ENCODE measurements around the gene VPS37C.
"Not testable (repeated sequence)": the region's sequence is repeated elsewhere in the genome, so short reads cannot be mapped to it uniquely, and the experiment has no call there.

VPS37C gene

DNA sequence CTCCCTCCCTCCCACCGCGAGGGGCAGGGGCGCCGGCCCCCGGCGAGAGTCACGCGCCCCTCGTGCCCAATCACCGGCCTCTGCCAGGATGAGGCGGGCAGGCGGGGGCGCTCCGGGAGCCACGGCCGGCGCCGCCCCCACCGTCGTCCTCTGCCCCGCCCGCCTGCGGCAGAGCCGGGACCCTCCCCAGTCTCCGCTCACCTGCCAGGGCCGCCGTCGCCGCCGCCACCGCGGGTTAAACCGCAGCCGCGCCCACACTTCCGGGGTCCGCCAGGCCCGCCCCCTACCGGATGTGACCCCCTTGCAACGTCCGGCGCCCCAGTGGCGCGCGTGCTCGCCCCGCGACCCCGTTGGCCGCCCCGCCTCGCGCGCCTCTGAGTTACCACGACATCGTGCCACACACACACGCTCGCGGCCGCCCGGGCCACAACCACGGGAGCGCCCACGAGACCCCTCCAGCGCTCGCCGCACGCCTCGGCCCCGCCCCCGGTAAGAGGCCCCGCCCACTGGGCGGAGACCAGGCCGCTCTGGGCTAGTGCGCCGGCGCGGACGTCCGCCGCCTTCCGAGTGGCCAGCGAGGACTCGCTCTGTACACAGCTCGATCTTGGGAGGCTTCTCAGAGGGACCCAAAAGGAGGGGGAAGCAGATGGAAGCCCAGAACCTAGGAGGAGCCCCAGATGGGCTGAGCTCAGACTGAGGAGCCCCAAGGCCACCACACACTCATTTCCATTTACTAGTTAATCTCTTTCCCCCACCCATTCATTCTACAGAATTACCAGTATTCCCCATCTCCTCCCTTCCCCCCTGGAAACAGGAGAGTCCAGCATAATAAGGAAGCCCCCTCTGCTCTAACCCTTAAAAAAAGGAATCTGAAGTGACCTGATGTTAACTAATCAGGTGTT is at the start of gene VPS37C:
Gene VPS37C, minus strand, starts transcription at position 237 of the 902 bp plus-strand sequence. CDS start 22,597 bp downstream, outside the sequence.
- DNase-seq (ENCODE audit: low read depth in 2 of 2): peak; percentile 90 to 91

DNA sequence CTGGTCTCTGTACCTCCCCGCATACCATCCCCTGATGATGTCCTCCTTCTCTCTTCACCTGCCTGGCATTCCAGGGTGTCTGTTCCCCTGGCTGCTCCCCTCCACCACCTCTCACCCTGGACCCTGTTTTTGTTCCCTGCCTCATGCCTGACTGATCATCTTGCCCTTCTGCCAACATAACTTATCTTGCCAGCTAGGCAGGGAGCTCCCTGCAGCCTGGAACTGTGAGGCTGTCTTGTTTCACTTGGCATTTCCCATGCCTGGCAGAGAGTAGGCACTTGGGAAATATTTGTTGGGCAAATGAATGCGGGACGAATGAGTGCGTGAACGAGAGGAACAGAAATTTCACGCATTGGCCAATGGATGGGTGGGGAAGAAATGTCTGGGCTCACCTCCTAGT is 49.4 kb upstream of the VPS37C start:
- DNase-seq (ENCODE audit: low read depth in 2 of 2): not testable (repeated sequence)

DNA sequence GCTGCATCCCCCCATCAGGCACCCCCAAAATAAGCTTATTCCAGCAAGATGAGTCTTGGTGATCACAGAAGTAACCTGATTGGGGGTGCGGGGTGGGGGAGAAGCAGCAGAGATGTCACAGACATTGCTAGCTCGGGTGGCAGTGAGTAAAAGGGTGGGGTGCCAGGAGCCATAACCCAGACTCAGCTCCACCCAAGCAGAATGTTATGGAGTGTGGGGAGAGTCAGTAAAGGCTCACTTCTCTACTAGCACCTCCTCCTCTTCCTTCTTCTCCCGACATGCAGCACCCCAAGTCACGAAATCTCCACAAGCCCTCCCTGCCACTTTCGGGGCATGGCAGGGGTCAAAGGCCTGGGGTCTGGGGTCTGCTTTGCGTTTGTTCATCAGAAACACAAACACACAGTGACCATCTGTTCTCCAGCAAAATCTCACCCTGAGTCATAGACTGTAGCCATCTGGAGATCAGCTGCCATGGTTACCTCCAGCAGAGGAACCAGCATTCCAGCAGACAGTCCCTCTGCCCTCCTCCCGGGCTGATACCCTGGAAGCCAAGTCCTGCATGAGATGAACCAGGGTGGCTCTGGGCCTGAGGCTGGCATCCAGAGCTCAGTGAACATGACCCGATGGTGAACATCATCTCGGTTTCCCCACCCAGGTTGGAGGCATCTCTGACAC is 46.5 kb upstream of the VPS37C start:
- DNase-seq (ENCODE audit: low read depth in 2 of 2): not testable (repeated sequence)

DNA sequence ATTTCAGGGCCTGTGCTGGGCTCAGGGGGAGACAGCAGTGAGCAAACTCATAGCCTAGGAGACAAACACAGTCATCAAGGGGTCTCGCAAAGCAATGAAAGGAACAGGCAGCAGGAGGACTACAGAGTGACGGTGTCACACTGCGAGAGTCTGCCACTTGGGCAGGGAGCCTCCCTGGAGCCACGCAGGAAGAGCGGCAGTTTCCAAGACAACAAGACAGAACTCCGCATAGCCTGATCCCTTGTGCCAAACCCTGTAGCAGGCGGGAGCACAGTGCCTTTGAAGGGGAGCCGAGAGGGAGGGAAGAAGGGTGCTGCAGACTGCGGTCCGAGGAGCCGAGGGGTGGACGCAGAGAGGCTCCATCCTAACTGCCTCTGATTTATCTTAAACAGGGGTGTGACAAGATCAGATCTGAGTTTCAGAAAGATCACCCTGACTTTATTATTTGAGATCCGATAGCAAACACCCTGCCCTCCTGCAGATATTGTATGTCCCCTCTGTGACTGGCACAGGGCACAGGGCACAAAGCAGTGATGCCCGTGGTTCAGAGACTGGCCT is 43.4 kb upstream of the VPS37C start:
- not testable (repeated sequence) for DNase-seq (ENCODE audit: low read depth in 2 of 2)

DNA sequence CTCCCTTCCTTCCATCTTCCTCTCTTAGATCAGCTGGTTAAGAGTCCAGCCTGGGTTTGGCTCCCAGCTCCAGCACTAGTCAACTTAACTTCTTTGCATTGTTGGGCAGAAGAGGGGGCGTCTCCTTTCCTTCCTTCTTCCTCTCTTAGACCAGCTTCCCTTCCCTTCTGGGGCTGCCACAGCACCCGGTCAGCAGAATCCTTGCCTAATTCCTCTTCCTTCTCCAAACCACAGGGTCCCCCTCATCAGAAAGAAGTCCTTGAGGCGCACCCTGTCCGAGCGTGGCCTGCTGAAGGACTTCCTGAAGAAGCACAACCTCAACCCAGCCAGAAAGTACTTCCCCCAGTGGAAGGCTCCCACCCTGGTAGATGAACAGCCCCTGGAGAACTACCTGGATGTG is 42.6 kb upstream of the VPS37C start:
- DNase-seq (ENCODE audit: low read depth in 2 of 2): not testable (repeated sequence)

DNA sequence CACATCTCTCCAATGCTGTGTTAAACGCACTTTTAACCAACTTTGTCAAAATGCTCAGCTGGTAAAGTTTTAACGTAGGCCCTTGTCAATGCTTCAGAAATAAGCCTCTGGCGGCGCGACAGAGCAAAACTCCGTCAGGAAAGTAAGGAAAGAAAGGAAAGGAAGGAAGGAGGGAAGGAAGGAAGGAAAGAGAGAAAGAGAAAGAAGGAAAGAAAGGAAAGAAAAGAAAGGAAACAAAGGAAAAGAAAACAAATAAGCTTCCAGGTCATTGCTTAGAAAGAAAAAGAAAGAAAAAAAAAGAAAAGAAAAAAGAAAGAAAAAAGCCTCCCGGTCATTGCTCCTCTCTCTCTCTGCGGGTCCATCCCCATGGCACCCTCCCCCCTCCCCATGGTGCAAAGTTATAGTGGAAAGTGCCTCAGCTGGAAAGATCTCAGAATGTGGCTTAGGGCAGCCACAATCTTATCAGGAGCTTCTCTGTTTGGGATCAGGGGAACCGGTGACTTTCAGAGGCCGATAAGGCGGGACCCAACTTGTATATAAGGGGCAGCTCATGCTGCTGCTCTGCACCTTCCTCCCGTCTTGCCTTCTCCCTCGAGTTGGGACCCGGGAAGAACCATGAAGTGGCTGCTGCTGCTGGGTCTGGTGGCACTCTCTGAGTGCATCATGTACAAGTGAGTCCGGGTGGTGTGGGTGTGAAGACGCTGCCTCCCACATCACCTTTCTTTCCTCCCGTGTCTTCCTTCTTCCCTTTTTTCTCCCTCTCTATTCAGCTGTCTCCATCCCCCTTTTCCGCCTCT is 41.9 kb upstream of the VPS37C start, which contains the start of gene PGA3:
Gene PGA3, plus strand, starts transcription at position 566 of the 797 bp plus-strand sequence. Its CDS starts 50 bp downstream, at position 616.
- DNase-seq (ENCODE audit: low read depth in 2 of 2): not testable (repeated sequence)

DNA sequence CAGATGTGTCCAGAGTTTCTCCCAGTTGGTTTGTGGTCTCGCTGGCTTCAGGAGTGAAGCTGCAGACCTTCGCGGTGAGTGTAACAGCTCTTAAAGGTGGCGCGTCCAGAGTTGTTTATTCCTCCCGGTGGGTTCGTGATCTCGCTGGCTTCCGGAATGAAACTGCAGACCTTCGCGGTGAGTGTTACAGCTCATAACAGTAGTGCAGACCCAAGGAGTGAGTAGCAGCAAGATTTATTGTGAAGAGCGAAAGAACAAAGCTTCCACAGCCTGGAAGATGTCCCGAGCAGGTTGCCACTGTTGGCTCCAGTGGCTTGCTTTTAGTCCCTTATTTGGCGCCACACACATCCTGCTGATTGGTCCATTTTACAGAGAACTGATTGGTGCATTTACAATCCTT is 40.2 kb upstream of the VPS37C start:
- no peak for DNase-seq (ENCODE audit: low read depth in 2 of 2)

DNA sequence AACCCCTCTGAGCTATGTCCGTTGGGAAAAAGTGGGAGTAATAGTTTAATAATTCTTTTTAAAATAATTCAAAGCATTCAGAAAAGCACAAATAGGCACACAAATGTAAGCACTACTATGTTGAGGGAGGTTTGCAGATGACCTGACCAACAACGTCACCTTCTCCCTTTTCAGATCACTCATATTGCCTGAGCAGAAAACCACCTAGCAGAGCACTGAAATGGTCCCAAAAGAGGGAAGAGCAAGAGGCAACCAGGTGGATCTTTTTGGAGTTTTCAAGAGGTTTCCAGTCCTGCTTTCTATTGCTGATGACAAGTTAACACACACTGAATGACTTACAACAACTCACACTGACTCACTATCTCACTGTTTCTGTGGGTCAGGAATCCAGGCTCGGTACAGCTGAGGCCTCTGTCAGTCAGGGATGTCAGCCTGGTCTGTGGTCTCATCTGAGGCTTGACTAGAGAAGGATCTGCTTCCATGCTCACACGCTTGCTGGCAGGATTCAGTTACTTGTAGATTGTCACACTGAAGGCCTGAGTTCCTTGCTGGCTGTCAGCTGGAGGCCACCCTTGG is 37.8 kb upstream of the VPS37C start:
- no peak for DNase-seq (ENCODE audit: low read depth in 2 of 2)

DNA sequence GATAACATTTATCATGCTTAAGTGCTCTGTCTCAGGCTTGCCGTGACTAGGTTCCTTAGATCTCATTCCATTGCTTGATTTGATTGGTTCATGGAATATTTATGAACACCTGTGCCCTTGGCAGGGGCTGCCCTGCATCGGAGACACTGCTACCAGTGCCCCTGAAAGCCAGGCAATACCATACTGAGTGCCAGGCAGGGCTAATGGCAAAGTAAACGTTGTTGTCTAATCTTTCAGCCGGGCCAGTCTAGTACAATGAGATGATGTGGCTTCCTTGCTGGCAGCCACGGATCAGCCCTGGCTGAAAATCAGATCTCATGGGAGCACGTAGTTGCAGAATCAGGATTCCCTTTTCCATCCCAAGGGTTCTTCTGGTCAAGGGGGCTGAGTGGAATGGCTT is 37.1 kb upstream of the VPS37C start:
- DNase-seq (ENCODE audit: low read depth in 2 of 2): no peak

DNA sequence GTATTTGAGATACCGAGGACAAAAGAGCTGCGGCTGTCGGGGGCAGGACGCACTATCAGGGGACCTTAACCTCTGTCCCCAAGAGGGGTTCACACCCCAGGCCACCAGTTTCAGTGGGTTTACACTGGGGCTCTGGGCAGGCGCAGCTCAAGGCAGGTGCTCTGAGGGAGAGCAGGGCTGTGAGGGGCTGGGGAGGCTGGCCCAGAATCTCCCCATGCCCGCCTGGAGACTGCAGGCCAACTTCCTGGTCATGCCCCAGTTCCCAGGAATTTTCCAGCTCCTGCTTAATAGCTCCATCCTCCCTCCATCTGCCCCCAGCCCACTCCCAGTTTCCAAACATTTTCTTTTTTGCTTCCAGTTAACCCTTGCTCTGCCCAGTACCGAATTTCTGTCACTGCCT is 34.5 kb upstream of the VPS37C start:
- DNase-seq (ENCODE audit: low read depth in 2 of 2): no peak

DNA sequence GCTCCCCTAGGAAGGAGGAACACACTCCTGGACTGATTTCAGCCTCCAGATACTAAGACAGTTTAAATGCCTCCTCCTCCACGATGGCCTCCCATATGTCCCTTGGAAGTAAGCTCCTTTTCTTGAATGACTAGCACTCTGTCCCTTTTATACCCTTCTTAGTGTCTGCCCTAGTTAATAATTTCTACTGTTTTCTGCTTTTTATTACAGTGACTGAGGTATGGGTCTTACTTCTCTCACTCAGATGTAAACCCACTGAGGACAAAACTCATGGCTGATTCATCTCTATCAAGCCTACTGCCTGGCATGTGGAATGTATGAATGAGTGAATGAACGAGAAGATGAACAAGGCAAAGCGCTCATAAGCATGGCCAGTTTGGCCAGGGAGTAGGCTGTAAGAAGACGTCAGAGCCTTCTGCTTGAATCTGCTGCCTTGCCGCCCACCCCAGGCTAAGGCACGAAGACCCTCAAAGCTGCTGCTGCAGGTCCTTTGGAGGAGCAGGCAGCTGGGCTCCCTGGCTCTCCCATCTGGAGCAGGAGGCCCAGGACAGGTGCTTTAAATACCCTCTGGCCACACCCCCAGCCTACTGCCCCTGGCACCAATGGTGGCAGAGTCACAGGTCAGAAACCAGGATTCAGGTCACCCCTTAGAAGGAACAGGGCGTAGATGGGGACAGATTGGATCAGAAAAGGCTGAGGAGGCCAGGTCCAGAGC is 33.9 kb upstream of the VPS37C start:
- no peak for DNase-seq (ENCODE audit: low read depth in 2 of 2)

DNA sequence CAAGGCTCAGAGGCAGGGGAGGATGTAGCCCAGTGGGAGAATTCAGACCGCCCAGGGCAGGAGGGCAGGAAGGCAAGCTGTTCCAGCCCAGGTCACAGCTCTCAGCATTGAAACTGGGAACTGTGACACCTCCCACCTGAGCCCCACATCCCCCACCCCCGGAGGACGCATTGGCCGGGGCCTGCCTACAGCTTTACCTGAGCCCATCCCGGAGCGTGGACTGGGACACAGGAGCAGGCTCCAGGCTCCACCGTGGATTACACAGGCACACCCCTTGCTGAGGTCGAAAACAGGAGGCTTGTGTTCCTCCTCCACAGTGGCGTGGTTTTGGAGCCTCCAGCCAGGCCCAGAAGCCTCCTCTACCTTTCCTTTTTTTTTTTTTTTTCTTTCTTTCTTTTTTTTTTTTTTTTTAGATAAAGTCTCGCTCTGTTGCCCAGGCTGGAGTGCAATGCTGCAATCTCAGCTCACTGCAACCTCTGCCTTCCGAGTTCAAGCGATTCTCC is 33.0 kb upstream of the VPS37C start:
- no peak for DNase-seq (ENCODE audit: low read depth in 2 of 2)

DNA sequence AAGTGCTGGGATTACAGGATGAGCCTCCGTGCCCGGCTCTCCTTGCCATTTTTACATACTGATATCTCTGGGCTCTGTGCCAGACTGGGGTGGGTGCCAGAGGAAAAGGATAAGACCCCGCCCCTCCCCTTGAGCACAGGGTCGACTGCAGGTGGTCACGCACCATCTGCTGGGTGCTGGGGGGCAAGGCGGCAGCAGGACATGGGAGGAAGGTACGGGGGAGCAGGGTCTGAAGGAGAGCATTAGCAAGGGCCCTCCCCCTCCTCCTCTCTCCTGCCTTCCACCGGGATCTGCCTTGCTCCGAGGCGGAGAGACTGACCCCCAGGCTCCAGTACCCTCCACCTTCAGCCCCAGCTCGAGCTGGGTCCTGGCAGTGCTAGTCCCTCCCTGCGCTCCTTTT is 32.4 kb upstream of the VPS37C start:
- no peak for DNase-seq (ENCODE audit: low read depth in 2 of 2)

DNA sequence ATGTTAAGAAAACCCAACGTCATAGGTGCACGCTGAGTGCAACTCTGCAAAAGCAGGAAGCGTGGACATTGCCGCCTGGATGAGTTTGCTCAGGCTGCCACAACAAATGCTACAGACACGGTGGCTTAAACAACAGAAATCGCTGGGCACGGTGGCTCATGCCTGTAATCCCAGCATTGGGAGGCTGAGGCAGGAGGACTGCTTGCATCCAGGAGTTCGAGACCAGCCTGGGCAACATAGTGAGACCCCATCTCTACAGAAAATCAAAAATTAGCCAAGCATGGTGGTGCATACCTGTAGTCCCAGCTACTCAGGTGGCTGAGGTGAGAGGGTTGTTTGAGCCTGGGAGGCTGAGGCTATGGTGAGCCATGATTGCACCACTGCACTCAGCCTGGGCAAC is 28.7 kb upstream of the VPS37C start:
- DNase-seq (ENCODE audit: low read depth in 2 of 2): no peak

DNA sequence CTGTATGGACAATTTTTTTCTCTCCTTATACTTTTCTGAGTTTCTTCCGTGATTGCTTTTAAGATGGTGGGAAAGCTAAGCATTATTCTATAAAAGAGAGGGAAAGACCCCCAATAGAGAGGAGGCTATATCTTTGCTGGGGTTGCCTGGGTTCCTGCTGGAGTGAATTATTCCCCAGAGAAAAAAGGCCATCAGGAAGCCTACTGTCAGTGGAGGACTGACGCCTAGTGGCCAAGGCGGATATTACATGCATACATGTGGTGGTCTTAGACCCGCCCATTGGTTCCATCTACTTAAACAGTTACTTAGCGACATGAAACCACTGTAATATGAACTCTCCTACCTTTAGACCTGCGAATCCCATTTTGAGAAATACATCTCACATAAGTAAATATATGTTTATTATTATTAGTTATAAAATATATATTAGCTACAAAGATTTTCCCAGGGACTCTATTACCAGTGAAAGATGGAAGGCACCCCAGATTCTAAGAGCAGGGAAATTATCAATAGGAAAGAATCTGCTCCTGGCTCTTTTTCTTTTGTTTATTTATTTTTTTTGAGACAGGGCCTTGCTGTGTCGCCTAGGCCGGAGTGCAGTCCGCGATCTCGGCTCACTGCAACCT is 26.4 kb upstream of the VPS37C start:
- DNase-seq (ENCODE audit: low read depth in 2 of 2): peak; percentile 53 to 60

DNA sequence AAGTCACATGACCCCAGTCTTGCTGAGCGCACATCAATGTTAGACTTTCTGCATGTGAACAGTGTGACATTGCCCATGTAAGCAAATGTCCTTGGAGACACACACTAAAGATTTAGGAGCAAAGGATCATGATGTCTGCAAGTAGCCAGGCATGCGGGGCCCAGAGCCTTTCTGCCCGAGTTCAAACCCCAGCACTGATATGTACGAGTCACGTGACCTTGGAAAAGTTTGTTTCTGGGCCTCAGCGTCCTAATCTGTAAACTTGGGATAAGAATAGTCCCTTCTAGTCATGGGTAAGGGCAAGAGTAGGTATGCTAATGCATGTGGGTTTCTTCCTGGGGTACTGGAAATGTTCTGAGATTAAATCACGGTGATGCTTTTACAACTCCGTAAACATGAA is 25.3 kb upstream of the VPS37C start:
- DNase-seq (ENCODE audit: low read depth in 2 of 2): no peak

DNA sequence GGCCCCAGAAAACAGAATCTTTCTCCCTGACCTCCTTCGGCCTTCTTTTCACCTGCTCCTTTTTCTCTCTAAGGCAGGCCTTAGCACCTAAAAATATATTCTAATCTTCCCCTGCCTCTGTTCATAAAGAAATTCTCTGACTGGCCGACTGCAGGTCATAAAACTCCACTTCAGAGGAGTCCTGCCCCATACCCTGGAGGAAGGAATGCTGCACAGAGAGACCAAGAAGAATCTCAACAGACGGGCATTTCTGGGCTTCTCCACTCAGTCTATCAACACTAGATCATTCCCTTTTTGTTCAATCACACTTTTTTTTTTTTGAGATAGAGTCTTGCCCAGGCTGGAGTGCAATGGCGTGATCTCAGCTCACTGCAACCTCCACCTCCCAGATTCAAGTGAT is 22.4 kb upstream of the VPS37C start:
- DNase-seq (ENCODE audit: low read depth in 2 of 2): no peak

DNA sequence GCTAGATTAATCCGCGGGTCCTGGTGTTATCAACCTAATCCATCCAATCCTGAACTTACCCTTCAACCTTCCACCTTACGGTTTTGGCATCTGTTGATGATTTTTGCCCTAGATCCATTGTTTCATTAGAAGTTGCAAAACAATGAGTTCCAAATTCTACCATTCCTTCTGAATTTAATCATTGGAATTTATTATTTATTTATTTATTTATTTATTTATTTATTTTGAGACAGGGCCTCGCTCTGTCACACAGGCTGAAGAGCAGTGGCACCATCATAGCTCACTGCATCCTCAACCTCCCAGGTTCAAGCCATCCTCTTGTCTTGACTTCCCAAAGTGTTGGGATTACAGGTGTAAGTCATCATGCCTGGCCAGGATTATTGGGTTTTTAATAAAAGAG is 20.3 kb upstream of the VPS37C start:
- no peak for DNase-seq (ENCODE audit: low read depth in 2 of 2)

DNA sequence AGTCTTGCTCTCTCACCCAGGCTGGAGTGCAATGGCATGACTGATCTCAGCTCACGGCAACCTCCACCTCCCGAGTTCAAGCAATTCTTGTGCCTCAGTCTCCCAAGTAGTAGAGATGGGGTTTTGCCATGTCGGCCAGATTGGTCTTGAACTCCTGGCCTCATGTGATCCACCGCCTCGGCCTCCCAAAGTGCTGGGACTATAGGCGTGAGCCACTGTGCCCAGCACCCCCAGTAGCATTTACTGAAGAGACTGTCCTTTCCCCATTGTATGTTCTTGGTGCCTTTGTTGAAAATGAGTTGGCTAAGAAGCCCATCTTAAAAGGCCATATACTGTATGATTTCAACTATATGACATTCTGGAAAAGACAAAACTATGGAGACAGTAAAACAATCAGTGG is 19.0 kb upstream of the VPS37C start:
- not testable (repeated sequence) for DNase-seq (ENCODE audit: low read depth in 2 of 2)

DNA sequence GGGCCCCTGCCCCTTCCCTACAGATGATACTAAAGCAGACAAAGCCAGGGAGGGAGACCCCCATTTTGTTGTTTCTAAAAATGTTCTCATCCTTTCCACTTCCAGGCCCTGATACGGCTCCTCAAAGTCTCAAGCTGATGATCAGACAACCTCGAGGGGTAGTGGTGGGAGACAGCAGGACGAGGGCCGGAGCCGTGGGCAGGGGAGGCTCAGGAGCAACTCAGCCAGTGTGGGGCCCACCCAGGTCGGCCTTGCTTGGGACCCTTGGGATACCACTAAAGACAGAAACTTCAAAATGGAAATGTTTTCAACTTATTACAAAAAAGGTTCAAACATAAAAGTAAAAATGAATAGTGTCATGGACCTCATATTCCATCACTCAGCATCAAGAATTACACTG is 15.2 kb upstream of the VPS37C start:
- no peak for DNase-seq (ENCODE audit: low read depth in 2 of 2)
